HepG2 (cell line): ENCODE data around the gene ITGAV. TPM values are rescaled to one million over a fixed set of nuclear protein-coding genes. Genes with fewer than 3 reads are reported as not detected.

Experiments
- MED13 ChIP-seq: sonication (generic); formaldehyde crosslinking; IDR thresholded peaks from 2 replicates; pipeline ENCODE4 v1.5.0; 2020; ENCODE audit warnings: missing genetic modification reagents
- RFXAP ChIP-seq: sonication (generic); formaldehyde crosslinking; IDR thresholded peaks from 2 replicates; pipeline ENCODE4 v1.4.0; 2020; ENCODE audit warnings: missing genetic modification reagents, borderline replicate concordance
- SP140L ChIP-seq: sonication (generic); formaldehyde crosslinking; IDR thresholded peaks from 2 replicates; pipeline ENCODE4 v1.4.0; 2020; ENCODE audit warnings: missing genetic modification reagents, borderline replicate concordance
- SRF ChIP-seq: IDR thresholded peaks from 2 replicates; pipeline ENCODE4 v1.6.1; 2011; ENCODE audit warnings: mild to moderate bottlenecking, low read depth, low read length, moderate library complexity
- ZNF615 ChIP-seq: sonication (generic); formaldehyde crosslinking; IDR thresholded peaks from 2 replicates; pipeline ENCODE4 v1.5.0; 2020; ENCODE audit warnings: mild to moderate bottlenecking, missing genetic modification reagents, borderline replicate concordance
- polyA plus RNA-seq, 8 experiments: library from polyadenylated mRNA; depleted of rRNA in 3 of 8; stranded (reverse) in 7 of 8; unstranded in 1 of 8; fragments of >200 nt; fragmentation: Illumina TruSeq in 4 of 8; extraction: Trizol in 4 of 8; gene quantifications; 2 replicates each; pipeline versions ENCODE4 v1.2.1 to v1.2.3, GENCODE V29; 2011 to 2016; ENCODE audit warnings: low read depth in 4 of 8, missing spikeins in 1 of 8, mixed read lengths in 1 of 8; ENCODE audit not compliant: insufficient read depth in 1 of 8
- total RNA-seq, 5 experiments: library from RNA; depleted of rRNA; stranded (reverse); fragments of >200 nt; fragmentation: Illumina TruSeq; extraction: Trizol; gene quantifications; 2 replicates each; pipeline ENCODE4 v1.2.3, GENCODE V29; 2016; ENCODE audit warnings: low read depth in 1 of 5
- TF ChIP-seq, protein P1 (sequence below): sonication (generic); formaldehyde crosslinking; IDR thresholded peaks from 2 replicates; pipeline ENCODE4 v1.4.0; 2020; ENCODE audit warnings: mild to moderate bottlenecking, missing genetic modification reagents, borderline replicate concordance
- TF ChIP-seq, protein P2 (sequence below), 2 experiments: sonication (generic) in 1 of 2; formaldehyde crosslinking in 1 of 2; IDR thresholded peaks; 2 replicates each; pipeline versions ENCODE4 v1.4.0 to v1.6.1; 2016 to 2020; ENCODE audit warnings: borderline replicate concordance in 1 of 2, low read depth in 1 of 2, mild to moderate bottlenecking in 1 of 2, missing genetic modification reagents in 1 of 2
- TF ChIP-seq, protein P3 (sequence below): sonication (generic); formaldehyde crosslinking; IDR thresholded peaks from 2 replicates; pipeline ENCODE4 v1.4.0; 2020; ENCODE audit warnings: missing genetic modification reagents

ITGAV gene
- total and polyA plus RNA-seq, 2 of the 13 experiments (the other 11 are each of a cell fraction or from before 2014, with no cell fraction given), result 59.1 to 60.4 TPM

DNA sequence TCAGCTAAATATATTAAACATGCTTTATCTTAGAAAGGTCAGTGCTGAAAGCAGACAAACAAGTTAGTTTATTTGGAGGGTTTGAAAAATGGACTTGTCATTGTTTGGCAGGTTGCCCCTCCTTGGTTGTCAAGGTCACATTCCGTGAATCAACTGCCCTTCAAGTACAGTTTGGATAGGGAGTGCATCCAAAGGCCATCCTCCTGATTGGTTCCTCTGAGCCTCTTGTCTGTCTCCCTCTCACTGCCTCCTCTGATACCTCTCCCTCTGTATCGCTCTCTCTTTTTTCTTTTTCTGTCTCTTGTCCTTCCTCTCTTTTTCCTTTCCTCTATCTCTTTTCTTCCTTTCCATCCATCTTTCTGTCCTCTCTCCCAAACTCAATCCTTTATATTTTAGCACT, 5.4 kb downstream of the ITGAV start (continued):
- TF ChIP-seq SP140L (CRISPR knock-in tag) (no peak), RFXAP (CRISPR knock-in tag) (peak; percentile 77), SRF (no peak), ZNF615 (no peak), MED13 (CRISPR knock-in tag) (0 out of 2 replicates have a peak, but pooled peaks have one; percentile 27)
- TF ChIP-seq, protein P1, sequence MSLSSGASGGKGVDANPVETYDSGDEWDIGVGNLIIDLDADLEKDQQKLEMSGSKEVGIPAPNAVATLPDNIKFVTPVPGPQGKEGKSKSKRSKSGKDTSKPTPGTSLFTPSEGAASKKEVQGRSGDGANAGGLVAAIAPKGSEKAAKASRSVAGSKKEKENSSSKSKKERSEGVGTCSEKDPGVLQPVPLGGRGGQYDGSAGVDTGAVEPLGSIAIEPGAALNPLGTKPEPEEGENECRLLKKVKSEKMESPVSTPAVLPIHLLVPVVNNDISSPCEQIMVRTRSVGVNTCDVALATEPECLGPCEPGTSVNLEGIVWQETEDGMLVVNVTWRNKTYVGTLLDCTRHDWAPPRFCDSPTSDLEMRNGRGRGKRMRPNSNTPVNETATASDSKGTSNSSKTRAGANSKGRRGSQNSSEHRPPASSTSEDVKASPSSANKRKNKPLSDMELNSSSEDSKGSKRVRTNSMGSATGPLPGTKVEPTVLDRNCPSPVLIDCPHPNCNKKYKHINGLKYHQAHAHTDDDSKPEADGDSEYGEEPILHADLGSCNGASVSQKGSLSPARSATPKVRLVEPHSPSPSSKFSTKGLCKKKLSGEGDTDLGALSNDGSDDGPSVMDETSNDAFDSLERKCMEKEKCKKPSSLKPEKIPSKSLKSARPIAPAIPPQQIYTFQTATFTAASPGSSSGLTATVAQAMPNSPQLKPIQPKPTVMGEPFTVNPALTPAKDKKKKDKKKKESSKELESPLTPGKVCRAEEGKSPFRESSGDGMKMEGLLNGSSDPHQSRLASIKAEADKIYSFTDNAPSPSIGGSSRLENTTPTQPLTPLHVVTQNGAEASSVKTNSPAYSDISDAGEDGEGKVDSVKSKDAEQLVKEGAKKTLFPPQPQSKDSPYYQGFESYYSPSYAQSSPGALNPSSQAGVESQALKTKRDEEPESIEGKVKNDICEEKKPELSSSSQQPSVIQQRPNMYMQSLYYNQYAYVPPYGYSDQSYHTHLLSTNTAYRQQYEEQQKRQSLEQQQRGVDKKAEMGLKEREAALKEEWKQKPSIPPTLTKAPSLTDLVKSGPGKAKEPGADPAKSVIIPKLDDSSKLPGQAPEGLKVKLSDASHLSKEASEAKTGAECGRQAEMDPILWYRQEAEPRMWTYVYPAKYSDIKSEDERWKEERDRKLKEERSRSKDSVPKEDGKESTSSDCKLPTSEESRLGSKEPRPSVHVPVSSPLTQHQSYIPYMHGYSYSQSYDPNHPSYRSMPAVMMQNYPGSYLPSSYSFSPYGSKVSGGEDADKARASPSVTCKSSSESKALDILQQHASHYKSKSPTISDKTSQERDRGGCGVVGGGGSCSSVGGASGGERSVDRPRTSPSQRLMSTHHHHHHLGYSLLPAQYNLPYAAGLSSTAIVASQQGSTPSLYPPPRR, result peak; percentile 68; the same call in 1 of the 2 replicates
- TF ChIP-seq, protein P2, sequence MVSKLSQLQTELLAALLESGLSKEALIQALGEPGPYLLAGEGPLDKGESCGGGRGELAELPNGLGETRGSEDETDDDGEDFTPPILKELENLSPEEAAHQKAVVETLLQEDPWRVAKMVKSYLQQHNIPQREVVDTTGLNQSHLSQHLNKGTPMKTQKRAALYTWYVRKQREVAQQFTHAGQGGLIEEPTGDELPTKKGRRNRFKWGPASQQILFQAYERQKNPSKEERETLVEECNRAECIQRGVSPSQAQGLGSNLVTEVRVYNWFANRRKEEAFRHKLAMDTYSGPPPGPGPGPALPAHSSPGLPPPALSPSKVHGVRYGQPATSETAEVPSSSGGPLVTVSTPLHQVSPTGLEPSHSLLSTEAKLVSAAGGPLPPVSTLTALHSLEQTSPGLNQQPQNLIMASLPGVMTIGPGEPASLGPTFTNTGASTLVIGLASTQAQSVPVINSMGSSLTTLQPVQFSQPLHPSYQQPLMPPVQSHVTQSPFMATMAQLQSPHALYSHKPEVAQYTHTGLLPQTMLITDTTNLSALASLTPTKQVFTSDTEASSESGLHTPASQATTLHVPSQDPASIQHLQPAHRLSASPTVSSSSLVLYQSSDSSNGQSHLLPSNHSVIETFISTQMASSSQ (IDR thresholded peaks at IDR 0.05; ENCODE audit: low read depth), result no peak
- TF ChIP-seq, protein P2 (CRISPR knock-in tag; IDR thresholded peaks at IDR 0.05; ENCODE audit: borderline replicate concordance), result peak; percentile 46; the same call in 1 of the 2 replicates
- TF ChIP-seq, protein P3, sequence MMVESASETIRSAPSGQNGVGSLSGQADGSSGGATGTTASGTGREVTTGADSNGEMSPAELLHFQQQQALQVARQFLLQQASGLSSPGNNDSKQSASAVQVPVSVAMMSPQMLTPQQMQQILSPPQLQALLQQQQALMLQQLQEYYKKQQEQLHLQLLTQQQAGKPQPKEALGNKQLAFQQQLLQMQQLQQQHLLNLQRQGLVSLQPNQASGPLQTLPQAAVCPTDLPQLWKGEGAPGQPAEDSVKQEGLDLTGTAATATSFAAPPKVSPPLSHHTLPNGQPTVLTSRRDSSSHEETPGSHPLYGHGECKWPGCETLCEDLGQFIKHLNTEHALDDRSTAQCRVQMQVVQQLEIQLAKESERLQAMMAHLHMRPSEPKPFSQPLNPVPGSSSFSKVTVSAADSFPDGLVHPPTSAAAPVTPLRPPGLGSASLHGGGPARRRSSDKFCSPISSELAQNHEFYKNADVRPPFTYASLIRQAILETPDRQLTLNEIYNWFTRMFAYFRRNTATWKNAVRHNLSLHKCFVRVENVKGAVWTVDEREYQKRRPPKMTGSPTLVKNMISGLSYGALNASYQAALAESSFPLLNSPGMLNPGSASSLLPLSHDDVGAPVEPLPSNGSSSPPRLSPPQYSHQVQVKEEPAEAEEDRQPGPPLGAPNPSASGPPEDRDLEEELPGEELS (CRISPR knock-in tag), result peak; percentile 92
